ENCODE measurements around the gene XPOT.

DNA sequence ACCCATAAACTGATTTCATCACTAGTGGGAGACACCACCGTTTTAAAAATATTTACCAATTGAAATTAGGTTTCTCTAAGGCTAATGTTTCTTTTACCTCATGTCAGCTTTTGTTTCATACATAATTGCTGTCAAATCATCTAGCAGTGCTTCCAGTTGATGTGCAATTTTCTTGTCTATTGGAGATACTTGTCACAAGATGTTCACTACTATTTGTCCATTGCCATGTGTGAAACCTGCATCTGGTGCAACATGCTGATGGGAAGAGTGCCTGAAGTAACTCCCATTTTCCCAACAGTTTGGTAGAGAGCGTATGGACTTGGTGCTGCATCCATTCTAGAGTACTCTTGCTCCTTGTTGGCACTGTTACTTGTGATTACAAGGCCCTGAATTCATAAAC, 9.7 kb downstream of the XPOT start:
- TF ChIP-seq, protein P1, sequence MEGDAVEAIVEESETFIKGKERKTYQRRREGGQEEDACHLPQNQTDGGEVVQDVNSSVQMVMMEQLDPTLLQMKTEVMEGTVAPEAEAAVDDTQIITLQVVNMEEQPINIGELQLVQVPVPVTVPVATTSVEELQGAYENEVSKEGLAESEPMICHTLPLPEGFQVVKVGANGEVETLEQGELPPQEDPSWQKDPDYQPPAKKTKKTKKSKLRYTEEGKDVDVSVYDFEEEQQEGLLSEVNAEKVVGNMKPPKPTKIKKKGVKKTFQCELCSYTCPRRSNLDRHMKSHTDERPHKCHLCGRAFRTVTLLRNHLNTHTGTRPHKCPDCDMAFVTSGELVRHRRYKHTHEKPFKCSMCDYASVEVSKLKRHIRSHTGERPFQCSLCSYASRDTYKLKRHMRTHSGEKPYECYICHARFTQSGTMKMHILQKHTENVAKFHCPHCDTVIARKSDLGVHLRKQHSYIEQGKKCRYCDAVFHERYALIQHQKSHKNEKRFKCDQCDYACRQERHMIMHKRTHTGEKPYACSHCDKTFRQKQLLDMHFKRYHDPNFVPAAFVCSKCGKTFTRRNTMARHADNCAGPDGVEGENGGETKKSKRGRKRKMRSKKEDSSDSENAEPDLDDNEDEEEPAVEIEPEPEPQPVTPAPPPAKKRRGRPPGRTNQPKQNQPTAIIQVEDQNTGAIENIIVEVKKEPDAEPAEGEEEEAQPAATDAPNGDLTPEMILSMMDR (IDR thresholded peaks at IDR 0.05): no peak
- TF ChIP-seq POLR2A (IDR thresholded peaks at IDR 0.05): no peak

Data from testis (tissue), 2 donors.